HG02763 (cell line): ENCODE results near the gene MTFR1L.

ENCODE experiments used
- ATAC-seq: cut with Tn5 transposase; IDR thresholded peaks from one replicate; pipeline ENCODE4 v1.9.1; 2021; ENCODE audit warnings: mild to moderate bottlenecking, moderate library complexity; ENCODE audit not compliant: unreplicated experiment

MTFR1L gene

DNA sequence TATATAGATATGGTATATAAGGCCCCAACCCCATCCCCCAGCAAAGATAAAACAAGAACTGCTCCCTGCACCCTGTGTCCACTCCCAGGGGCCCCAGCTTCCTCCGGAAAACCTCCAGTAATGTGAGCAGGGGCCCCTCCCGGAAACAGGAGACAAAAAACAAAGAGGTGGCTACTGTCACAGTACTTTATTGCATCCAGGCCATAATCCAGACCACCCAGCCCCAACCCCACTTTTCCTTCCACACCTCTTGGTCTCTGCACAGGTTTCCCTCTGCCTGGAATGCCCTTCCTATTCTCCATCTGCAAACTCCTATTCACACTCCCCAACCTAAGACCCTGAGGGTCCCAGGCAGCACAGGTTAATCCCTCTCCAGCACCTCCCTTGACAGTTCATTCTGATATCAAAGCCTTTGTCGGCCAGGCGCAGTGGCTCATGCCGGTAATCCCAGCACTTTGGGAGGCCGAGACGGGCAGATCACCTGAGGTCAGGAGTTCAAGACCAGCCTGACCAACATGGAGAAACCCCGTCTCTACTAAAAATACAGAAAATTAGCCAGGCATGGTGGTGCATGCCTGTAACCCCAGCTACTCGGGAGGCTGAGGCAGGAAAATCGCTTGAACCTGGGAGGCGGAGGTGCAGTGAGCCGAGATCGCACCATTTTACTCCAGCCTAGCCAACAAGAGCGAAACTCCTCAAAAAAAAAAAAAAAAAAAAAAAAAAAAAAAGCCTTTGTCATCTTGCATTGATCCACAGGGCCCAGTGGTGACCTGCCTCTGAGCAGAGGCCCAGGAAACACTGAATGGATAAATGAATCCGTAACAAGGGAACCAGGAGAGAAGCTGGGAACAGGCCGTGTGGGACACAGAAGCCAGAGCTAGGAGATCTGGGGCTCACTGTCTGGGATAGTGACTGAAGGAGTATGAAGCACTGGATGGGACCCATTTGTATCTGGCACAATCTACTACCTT, 41.8 kb downstream of the MTFR1L start:
- ATAC-seq, result no peak

- ATAC-seq, result no peak
Measured at GRCh38 chr1:25862785-25863485, 43.2 kb downstream of the MTFR1L start.

GRCh38 chr1:25863486-25864262, 43.9 kb downstream of the MTFR1L start:
- ATAC-seq, result no peak

DNA sequence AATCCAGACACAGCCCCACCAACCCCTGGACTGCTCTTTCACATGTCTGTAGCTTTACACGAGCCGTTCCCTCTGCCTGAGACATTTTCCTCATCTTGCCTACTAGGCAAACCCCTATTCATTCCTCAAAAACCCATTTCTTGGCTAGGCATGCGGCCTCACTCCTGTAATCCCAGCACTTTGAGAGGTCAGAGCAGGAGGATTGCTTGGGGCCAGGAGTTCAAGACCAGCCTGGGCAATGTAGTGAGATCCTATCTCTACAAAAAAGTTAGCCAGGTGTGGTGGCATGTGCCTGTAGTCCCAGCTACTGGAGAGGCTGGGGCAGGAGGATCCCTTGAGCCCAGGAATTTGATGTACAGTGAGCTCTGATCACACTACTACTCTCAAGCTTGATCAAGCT, 44.7 kb downstream of the MTFR1L start:
- no peak for ATAC-seq

GRCh38 chr1:25866288-25866687, 46.5 kb downstream of the MTFR1L start:
- ATAC-seq, result no peak

DNA sequence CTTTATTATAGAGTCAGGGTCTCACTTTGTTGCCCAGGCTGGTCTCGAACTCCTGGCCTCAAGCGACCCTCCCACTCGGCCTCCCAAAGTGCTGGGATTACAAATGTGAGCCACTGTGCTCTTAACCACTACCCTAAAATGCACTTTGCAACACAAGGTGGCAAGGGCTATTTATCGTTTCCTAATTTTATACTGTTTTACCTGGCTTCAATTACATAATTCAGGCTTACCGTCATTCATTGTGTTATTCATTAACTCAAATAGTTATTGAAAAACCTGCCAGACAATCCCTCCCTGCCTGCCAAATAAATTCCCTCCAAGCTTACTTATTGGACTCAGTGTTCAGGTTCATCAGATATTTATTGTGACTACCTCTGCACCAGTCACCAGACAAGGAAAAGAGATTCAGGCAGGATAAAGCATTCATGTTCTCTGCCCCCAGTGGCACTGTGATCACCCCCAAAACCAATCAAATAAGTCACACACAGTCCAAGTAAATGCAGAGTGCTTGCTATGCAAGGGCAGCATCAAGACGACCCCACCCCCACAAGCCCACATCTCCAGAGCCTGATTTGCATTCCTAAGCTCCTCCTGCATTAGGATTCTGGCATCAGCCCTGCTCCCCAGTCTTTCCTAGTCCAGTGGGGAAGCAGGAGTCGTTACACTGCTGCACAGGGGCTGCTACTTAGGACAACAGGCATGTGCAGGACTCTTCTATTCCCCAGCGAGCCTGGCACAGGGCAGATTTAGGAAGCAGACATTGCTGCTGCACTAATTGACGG, 47.6 kb downstream of the MTFR1L start:
- ATAC-seq, result no peak

DNA sequence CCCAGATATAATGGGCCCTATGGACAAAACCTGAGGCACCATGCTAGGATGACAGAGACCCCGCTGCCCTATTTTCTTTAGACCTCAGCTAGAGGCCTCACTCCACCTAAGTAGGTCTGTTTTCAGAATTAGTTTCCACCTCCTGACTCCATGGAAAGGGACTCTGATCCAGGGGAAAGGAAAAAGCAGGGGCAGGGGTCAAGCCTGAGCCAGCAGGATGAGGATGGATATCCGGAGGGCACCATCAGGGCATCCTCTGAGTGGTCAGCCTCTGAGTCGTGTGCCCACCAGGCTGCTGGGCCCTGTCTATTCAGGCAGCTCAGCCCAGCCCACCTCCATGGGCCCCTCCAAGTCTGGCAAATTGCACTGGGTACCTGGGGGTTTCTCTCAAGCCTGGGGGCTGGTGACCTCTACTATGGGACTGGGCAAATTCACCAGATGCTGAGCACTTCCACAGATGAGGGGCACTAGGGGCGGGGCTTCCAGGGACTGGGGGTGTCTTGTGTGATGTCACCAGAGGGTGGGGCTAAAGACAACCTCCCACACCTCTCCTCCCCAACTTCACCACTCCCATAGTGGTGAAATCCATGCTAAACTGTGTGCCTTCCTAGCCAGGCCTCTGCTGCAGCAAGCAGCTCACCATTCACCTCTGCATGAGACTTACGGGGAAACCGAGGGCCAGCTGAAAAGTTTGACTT, 50.3 kb downstream of the MTFR1L start:
- no peak for ATAC-seq

DNA sequence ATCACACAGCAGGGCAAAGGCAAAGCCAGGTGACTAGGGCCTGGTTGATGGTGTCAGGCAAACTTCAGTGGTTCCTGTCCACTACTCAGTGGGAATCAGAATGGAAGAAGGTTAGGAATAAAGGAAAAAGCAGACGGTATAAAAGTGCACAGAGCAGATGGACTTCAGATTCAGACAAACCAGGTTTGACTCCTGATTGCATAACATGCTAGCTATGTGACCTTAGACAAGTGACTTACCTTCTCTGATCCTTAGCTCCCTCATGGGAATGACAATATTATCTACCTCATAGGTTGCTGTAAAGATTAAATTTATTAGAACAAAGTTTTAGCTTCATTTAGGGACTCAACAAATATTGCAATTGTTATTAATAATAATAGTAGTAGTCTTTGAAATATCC, 50.9 kb downstream of the MTFR1L start:
- ATAC-seq, result no peak

GRCh38 chr1:25871086-25871703, 51.4 kb downstream of the MTFR1L start:
- no peak for ATAC-seq

- ATAC-seq, result no peak
Measured at GRCh38 chr1:25871704-25872494, 52.1 kb downstream of the MTFR1L start.

GRCh38 chr1:25872713-25873112, 53.0 kb downstream of the MTFR1L start:
- ATAC-seq, result no peak

DNA sequence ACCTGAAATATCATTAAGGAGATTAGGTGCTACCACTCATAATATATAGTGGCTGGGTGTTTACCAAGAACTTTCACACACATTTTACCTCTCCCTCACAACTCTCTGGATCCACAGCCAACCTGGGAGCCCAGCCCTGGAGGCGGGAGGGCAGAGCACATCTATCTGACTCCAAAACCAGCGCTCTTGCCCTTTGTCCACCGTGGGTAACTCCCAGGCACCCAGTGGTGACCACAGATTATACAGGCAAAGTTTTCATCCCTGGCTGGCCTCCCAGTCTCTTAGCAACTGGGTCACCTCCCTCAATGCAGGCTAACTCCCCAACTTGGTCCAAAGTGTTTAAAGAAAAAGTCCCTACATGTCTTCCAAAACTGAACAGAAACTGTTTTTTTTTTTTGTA, 53.4 kb downstream of the MTFR1L start:
- ATAC-seq, result no peak

- ATAC-seq, result no peak
Measured at GRCh38 chr1:25874209-25874608, 54.5 kb downstream of the MTFR1L start.

DNA sequence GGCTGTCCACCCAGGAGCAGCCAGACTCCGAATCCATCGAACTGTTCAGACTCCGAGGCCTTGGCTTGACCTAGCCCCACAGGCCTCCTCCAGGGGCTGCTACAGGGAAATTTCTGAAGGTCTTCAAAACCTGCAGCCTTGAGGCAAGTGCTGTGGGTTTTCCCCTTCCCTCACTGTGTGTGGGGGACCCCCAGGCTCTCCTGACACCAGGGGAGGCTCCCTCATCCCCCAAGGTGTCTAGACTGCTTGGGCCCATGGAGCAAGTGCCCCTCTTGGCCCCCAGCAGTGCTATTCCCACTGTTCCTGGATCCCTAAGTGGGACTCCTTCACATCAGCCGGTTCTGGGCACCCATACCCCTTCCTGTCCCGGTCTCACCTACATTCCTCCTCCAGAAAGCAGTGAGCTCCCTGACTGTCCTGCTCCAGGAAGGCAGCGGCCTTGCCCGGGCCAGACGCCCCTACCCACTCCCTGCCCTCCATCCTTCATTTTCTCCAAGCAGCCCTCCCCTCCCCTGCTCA, 54.9 kb downstream of the MTFR1L start:
- ATAC-seq, result no peak

GRCh38 chr1:25875154-25875855, 55.6 kb downstream of the MTFR1L start, which contains the start of gene PAQR7:
TSS of gene PAQR7 (minus strand) at chr1:25875708. CDS start at chr1:25863839, 11,869 bp downstream.
- ATAC-seq, result no peak

DNA sequence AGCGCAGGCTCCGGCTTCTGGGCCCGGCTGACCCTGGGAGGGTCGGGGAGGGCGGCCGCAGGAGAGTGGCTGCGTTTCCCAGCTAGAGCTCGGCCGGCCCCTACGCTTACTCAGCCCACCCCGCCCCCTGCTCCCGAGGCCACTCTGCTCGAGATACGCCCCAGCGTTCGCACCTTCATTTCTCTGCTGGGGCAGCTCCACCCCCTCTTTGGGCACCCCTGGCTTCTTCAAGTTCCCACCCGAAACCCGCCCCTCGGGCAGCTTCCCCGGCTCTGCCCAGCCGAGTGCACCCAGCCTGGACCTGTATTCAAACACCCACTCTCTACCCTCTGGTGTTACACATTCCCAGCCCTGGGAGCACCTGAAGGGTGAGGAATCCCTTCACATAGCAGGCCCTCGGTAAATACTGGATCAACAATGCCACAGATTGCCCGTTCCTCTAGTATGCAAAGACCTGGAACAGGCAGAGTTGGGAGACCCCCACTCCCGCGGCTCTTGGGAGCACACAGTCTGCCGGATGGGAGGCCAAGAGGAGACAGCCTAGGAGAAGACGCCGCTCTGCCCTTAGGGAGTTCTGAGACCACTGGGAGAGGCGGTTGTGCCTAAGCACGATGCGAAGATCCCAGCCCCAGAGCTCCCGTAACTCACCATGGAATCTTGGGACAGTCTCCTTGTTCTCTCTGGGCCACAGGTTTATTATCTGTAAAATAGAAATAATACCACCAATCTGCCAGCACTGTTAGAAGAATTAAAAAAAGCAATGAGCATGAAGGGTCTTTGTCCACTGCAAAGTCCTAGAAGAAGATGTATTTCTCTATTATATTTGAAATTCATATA, 56.3 kb downstream of the MTFR1L start:
- no peak for ATAC-seq

- no peak for ATAC-seq
Measured at GRCh38 chr1:25876693-25877077, 56.9 kb downstream of the MTFR1L start.
